Stimulated activated CD4-positive, alpha-beta T cell treated with anti-CD3 and anti-CD28 coated beads, Interleukin-1b, Interleukin-23, amount 100 ng/mL, for 24 hours (primary cell): ENCODE data around the gene SND1.
A peak's percentile ranks its signal among the peaks of the same experiment; 100 is the strongest.

ENCODE experiments used
- DNase-seq, 4 experiments: peaks; one replicate each; pipeline ENCODE4 v3.0.0-alpha.2; 2020; ENCODE audit warnings: low read depth in 4 of 4, low spot score in 1 of 4

The SND1 gene

DNA sequence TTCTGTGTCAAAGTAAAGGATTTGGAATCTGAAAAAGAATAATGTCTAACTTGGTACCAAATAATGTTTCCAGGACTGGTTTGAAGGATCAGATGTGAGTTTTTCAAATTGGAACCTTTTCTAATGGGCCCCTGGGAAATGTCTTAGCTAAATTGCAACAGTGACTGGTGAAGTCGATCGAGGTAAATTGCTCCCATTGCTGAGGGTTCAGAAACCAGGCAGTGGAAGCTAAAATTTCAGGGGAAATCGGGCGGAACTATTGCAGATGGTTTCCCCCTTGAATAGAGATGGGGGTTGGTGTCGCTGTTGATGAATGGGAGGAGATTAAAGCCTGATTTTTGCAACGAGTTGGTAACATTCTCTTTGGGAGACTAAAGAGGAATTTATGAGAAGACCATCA, 112.7 kb downstream of the SND1 start:
- DNase-seq: no peak

DNA sequence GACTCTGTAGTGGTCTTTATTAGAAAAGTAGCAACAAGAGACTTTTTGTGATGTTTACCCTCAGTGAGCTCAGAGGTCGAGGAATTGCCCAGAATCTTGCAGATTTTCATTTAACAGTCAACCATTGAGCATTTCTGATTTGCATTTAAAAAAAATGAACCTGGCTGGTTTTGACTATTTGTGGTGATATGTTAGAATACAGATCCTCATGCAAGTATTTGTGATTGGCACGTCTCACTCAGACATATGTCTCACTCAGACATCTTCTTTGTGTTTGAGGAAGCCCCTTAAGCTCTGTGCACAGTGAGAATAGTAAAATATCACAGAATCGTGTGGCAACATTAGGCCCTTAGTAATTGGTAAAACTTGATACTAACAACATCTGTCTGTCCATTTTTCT, 113.2 kb downstream of the SND1 start:
- no peak for DNase-seq

DNA sequence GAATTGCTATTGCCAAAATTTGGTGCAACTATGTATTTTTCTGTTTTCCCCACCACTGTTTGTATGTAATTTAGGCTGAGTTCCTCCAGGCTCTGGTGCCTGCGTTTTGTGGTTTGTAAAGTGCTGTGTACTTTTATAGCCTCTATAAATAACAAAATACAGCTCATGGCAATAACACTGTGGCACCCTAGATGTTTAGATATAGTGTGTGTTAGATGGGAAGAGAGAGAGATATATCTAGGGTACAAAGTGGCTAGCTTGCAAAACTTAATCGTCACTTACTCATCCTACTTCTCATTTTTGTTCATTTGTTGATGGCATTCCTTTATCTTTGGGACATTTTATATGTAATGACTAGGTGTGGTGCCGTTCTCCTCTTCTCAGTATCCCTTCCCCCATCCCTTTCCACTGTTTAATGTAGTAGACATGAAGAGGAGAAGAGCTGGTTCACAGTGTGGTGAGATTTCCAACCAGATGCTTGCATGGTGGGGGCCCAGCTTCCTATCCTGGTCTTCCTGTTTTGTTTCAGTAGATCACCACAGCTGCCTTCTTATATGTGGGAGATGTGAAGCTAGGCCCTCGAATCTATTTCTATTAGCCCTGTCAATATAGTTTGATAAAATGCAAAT, 115.0 kb downstream of the SND1 start:
- no peak for DNase-seq

DNA sequence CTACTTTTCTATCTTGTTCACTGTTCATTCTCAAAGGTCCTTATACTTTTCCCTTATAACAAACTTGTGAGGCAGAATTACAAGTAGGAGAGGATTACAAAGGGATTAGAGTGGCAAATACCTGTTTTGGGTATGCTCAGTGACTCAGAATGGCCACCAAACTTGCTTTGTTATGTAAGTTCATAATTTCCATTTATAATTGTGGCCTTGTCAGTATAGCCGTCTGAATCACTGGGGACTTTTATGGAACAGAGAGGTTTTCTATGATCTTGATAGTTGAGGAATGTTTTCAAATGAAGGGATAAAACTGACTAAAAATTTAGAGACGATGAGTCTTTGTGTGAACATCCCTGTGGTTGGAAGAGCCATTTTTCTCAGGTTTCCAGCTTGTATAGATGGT, 116.2 kb downstream of the SND1 start:
- DNase-seq: no peak

DNA sequence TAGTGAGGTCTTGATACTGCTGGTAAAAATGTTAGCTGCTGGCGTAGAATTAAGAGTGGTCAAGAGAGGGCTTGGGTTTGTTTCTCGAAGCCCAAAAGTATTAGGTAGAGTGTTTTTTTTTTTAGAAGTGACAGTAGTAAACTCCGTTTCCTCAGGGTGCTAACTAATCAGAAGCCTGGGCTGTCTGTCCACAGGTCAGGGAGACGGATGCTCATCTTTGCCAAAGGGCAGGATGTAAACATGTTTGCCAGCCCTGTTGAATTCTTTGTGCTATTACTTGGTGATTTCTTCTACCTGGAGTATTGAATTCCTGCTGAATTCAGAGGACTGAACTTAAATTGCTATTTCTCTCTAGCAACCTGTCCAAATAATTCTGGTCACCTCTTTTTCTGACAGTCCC, 117.1 kb downstream of the SND1 start:
- no peak for DNase-seq

DNA sequence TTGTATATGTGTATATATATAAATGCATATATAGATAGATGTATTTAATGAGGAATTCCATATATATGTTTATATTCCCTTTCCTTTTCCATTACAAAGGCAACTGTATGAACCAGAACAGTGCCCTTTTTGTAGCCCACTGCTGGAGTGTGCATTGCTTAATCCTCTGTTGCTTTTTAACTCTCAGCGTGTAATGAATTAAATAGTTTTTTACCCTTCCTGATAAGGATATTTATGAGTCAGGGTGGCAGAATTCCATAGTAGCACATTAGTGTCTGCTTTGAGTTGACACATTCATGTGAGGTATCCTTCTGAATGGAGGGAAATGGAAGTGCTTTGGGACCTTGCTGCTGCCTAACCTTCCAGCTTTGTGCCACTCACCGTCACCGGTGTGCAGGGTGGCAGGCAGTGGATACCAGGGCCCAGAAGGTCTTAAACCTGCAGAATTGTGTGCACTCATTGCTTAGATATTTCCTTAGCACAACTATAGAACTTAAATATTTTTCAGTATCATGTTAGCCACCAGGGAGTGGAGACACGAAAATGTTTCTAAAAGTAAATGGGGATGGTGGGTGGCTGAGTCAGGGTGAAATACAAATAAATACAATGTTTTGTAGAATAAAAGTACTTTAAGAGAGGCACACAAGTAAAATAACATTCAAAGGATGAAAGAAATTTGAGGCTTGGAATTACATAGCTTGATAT, 117.9 kb downstream of the SND1 start:
- DNase-seq: no peak

DNA sequence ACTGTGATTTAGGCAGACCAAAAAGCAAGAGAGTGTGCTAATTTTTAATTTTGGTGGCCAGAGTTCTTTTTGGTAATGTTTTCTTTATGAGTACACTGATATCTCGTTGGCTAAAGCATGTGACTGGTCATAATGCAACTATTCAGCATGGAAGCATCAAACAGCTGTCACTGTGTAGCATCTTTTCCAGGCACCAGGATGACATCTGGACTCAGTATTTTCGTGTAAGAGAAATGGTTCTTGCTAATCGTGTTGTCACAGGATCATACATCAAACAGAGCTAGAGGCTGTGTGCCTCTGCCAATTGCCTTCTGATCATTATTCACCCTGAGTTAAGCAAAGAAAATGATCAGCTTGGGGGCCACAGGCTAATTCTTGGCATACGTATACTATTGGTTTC, 118.9 kb downstream of the SND1 start:
- no peak for DNase-seq

DNA sequence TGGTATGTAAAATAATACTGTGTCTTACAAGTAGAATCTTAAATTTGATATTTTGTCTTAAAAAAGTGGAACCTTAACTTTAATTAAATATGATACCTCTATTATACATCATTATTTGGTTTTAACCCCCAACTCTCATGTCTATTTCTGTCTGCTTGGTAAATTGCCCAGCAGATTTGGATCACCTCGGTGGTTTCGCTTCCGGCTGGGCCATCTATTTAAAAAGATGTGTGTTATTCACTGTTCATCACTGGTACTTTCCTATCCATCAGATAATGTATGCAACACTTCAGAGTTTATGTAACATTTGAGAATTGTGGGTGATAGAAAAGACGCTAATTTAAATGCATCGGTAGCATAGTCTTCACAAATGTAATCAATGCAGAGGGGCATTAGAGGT, 119.7 kb downstream of the SND1 start:
- no peak for DNase-seq

DNA sequence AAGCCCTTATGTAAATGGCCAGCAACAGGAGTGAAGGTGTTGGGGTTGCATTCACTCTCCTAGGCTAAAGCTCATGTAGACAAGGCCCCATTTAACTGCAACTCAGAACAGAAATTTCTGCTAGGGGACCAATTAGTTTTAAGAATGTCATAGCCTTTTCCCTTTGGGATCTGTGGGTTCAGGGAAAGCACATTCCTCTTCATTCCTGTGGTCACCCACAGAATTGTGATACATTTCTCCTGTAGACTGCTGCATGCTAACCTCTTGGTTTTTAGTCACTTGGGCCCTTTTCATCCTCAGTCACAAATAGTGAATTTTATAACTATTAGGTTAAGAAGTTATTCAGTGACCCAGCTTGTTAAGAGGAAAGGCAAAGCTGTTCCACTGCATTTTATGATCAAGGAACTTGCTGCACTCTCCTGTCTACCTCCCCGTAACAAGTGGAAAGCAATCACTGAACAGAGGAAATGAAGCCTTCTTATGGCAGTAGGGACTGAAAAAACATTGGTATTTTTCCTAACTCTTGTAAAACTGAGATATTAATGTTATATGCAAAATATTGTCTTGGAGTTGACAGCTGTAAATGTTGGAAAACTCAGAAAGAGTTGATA, 124.9 kb downstream of the SND1 start:
- DNase-seq: no peak

DNA sequence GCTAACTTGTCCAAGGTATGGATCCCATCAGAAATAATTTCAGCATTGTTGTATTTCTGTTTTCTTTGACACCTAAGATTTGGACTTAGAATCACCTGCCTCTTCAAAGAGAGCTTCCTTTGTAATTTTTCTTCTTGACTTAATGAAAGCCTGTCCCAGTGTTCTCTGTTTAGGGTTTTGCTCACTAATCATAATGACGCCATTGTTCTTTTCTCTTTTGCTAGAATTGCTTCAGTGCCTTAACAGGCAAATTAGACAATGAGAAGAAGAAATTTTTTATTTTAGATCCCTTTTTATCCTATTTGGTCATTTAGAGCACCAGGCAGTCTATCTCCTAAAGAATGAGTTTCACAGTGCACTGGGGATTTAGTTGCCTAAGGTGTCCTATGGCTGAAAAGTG, 128.5 kb downstream of the SND1 start:
- no peak for DNase-seq

DNA sequence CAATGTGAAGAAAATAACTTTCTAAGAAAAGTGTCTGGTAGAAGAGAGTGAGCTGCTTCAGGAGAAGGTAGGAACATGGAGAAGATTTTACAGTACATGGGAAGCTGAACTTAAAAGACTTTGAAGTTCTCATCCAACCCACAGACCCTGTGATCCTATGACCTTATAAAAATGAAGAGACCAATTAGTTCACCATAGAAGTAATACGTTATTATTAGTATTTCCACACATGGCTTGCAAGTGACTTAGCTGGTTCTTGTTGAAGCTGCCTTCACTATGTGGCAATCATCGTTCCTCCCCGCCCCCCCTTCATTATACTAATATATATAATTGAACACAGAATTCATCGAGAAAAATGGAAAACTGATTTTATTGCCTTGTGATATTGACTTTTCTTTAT, 129.1 kb downstream of the SND1 start:
- DNase-seq: no peak

DNA sequence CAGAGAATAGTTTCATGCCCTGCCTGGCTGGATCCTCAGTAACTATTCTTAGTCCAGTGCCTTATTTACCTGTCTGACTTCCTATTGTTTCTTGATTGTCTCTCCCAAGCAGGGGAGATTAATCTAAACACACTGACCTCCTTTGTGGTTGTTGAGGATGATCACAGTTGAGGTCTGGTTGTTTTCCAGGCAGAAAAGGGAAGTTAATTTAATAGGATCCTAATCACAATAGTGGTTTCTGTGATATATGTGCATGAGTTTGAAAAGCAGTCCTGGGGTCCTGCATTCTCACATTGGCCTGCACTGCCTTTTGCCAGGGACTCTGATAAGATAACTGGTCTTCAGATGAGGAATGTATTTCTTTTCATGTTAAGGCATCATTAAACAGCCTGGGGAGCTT, 130.1 kb downstream of the SND1 start:
- DNase-seq: no peak

DNA sequence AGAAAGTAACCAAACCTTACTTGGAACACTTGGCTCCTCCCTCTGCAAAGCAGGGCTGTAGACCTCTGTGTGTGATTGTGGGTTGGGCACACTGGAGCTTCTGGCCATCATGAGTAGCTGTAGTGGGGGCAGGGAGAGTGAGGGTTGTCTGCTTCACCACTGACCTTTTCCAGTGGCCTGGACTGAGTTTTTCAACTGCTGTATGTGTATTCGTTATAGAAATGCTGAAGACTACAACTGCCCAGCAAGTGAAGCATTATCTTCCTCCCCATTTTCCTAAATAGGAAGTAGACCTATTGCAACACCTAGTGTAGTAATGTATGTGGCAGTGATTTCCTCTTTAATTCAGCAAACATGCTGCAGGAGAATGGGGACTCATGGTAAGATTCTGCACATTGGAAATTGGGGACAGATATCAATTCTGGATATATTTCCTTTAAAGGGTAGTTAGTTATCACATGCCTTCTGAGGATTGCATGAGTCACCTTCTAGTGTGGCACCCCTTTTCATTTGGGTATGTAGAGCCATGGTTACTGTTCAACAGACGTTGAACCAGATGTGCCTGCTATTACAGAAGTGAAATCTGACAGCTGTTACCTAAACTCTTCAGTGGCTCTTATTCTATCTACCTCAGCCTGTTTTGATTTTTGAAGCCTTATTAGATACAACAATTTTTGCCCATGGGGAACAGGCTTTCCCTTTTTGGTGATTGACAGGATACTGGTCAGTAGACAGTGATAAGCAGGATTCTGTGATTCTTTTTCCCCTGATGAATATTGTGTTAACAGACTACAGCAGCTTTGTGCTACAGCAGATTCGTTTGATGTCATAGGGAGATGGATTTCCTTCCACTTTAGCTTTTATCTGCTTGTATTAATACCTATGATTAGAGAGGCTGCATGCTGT, 130.9 kb downstream of the SND1 start:
- no peak for DNase-seq

DNA sequence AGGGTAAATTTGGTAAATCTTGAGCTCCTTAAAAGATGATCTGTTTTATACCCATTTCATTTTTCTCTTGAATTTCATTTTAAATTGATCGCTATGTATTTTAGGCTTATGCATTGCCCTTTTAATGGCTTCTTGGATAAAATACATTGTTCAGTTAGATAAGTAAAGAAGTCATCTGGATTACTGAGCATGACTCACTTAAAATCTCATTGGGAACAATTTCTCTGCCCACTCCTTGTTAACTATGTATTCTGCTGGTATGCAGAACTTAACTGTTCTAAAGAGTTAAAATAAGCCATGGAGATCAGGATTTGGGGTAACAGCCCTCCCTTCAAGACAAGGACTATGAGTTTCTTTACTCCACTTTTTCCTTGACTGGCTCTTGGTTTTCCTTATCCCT, 134.2 kb downstream of the SND1 start:
- DNase-seq: no peak

DNA sequence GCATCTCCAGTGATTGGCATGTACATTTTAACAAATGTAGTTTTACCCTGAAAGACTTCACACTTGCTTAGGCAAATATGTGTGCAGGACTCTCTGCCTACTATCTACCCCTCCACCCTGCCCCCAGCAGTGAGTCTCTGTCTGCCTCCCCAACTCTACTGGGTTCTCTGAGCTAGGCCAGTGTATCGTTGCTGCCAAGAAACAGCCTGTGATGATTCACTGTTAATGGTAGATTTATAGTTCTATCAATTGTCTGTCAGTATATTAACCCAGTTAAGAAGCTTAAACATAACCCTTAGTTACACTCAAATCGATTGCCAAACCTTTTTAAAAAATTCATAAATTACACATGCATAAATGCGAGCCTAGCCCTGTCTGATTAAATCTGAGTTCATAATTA, 137.0 kb downstream of the SND1 start:
- no peak for DNase-seq

DNA sequence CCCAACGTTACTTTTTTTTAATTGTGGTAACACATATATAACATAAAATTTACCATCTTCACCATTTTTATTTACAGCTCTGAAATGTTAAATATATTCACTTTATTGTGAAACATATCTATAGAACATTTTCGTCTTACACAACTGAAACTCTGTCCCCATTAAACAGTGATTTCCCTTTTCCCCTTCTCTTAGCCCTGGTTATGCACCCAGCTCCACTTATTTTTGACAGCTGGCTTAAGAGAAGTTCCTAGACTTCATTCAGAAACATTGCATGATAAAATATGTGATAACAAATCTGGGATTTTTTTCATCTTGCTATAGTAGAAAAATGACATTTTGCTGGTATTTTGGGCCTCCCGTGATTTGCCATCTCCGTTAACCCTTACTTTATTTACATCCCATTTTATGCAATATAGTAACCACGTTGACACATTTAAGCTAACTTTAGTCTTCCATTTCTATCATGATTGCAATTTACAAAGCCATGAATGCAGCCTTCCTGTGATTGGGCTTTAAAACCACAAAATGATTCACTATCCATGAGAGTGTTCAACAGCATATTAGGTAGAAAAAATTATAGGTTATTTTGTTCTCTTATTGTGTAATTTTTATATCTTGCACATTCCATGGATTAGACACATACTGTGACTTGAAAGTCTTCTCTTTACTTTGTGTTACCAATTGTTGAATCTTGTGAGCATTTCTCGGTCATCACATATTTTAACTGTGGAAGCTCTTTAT, 139.6 kb downstream of the SND1 start:
- DNase-seq: no peak

DNA sequence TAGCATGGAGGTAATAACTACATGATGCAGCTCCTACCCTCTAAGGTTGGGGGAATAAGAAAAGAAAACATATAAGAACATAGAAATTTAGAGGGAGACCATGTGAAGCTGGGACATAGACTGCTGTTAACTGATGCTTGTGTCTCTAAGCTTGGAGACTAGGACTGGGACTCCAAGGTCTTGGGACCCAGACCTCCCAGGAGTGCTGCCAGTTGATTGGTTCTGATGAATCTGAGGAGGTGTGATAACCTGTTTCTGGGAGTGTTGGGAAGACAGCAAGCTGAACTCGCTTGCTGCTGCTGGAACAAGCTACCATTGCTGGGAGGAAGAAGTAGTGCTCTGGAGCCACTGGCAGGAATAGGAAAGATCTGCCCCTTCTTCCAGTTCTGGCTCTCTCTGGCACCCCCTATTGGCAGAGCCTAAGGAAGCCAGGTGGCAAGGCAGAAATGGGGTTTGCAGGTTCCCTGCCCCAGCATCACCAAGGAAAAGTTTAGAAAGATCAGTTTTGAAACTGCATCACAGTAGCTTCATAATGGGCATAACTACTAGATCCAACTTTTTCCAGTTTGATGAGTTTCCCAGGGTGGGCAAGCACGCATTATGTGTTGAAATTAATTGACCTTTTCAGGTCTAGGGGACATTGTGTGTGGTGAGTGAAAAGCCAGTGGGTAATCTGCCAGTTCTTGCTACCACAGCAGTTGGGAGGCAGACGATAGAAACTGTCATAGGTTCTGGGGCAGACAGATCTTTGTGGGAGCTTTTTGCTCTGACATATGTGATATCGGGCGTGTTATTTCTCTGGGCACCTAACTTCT, 140.7 kb downstream of the SND1 start:
- peak in 1 of 4 experiments; percentile 20 for DNase-seq

DNA sequence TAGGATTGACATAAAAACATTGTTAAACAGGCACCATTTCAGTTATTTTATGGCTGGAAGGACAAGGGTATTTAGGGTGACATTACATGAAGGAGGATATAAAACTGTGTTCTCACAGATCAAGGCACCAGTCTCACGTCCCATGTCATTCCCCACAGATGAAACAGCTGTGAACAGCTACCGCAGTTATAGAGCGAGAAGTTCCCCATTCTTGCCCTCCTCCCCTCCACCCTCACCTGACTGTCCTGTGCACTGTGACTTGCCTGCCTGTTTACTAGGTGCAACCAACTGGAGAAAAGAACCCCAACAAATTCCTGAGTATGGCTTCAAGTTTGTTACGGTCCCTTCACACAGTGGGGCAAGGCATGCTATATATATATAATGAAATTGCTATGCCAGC, 141.6 kb downstream of the SND1 start:
- no peak for DNase-seq

DNA sequence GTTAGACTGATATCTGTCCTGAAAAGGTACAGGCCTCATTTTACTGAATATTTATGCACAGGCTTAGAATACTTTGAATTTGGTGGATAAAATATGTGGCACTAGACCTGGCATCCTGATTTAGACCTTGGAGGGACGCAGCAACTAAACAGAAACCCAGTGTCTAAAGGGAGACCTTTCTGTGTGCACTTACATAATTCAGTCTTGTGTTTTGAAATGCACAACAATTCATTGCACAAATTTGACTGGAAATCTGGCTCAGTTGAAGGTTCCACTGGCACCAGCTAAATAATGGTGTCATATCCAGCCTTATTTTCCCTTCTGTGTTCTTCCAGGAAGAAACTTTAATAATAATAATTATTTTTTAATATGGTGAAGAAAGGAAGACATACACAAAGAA, 142.1 kb downstream of the SND1 start:
- no peak for DNase-seq

DNA sequence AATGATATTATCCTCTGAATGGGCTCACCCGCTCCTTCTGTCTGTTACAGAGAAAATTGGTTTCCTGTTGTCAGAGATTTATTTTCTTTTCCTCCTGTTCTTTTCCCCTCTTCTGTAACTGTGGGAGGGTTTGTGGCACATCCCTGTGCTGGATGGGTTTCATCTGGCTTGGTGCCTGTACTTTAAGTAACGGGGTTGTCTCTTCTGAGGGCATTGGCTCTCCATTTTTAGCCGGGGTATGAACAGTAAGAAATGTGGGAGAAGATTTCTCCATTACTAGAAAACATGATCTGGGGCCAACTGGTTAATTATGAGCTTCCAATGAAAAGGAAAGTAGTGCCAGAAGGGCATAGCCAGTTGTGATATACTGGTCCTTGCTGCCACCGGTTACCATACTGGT, 142.6 kb downstream of the SND1 start:
- no peak for DNase-seq
